ENCODE results near the gene MYO18A. TPM values are rescaled to one million over a fixed set of nuclear protein-coding genes. Genes with fewer than 3 reads are reported as not detected.
A peak's percentile ranks its signal among the peaks of the same experiment; 100 is the strongest.

MYO18A gene
- total and polyA plus RNA-seq, 11 donors: 83.5 to 340 (median 300) TPM

GRCh38 chr17:29131814-29132682 is 48.1 kb downstream of the MYO18A start:
- Histone ChIP-seq H3K27me3 (no peaks in the 10 kb centered on the region), H3K9me3 (no peaks in the 10 kb centered on the region), H3K4me1 (peaks cover 0 to 66% (median 44%) of the 10 kb centered on the region in 12 donors), H3K36me3 (peaks cover 0 to 53% (median 23%) of the 10 kb centered on the region in 9 donors), H3K27ac (peak overlapping the region in 11 of 12 donors; percentile 51 to 91 (median 85)), H3K4me3 (peak overlapping the region in 3 of 12 donors; percentile 10 to 18 (median 13))
- intact Hi-C loops (cut with DNase I): no loop called here
- 65 to 68% (median 66%) methylated on average over 9 of the region's 9 CpGs for WGBS, 4 donors
- TF ChIP-seq CTCF (IDR thresholded peaks at IDR 0.05) (no peak), POLR2A (IDR thresholded peaks at IDR 0.05) (no peak)
- no peak for DNase-seq
- ATAC-seq: peak in 2 of 4 donors; percentile 6 to 25

- no peaks in the 10 kb centered on the region for H3K27me3 ChIP-seq
- DNase-seq: no peak
- H3K4me1 ChIP-seq: peaks cover 5 to 85% (median 59%) of the 10 kb centered on the region in 12 donors
- H3K4me3 ChIP-seq: no peak overlapping the region
- WGBS, 4 donors: 59 to 82% (median 72%) methylated on average over 4 of the region's 4 CpGs
- peak in 1 of 4 donors; percentile 7 for ATAC-seq
- intact Hi-C loops (cut with DNase I): loop anchor here in 2 of 10 donors (5.0 kb wide), 3 partner anchors 88 to 163 kb away; partner anchors contain the start of gene NUFIP2 (in 1 of the 2)
- H3K36me3 ChIP-seq: peaks cover 0 to 37% (median 13%) of the 10 kb centered on the region in 9 donors
- H3K9me3 ChIP-seq: no peaks in the 10 kb centered on the region
- H3K27ac ChIP-seq: peak overlapping the region in 1 of 12 donors; percentile 35
- TF ChIP-seq CTCF (IDR thresholded peaks at IDR 0.05) (no peak), POLR2A (IDR thresholded peaks at IDR 0.05) (no peak)
These were observed 50.5 kb downstream of the MYO18A start for GRCh38 chr17:29129731-29130130.

GRCh38 chr17:29127840-29128239 is 52.4 kb downstream of the MYO18A start:
- peak overlapping the region in 5 of 12 donors; percentile 12 to 60 (median 30) for H3K27ac ChIP-seq
- ATAC-seq (no peak), DNase-seq (peak in 1 of 5 donors; percentile 14)
- H3K36me3 ChIP-seq: peaks cover 0 to 39% (median 19%) of the 10 kb centered on the region in 9 donors
- 75 to 85% (median 82%) methylated on average over 6 to 10 of the region's 10 CpGs for WGBS, 4 donors
- H3K27me3 ChIP-seq: no peaks in the 10 kb centered on the region
- no peaks in the 10 kb centered on the region for H3K9me3 ChIP-seq
- TF ChIP-seq CTCF (IDR thresholded peaks at IDR 0.05): no peak
- no peak for TF ChIP-seq POLR2A (IDR thresholded peaks at IDR 0.05)
- intact Hi-C loops (cut with DNase I): loop anchor here in 2 of 10 donors (5.0 kb wide), 3 partner anchors 89 to 164 kb away; partner anchors contain the start of gene NUFIP2 (in 1 of the 2)
- H3K4me3 ChIP-seq: no peak overlapping the region
- H3K4me1 ChIP-seq: peaks cover 5 to 80% (median 55%) of the 10 kb centered on the region in 12 donors
